Left lung (tissue), 10 donors: ENCODE data around the gene FERMT1. TPM values are rescaled to one million over a fixed set of nuclear protein-coding genes. Genes with fewer than 3 reads are reported as not detected.

Experiments
- ATAC-seq: fragments of 200-7000 bp; cut with Tn5 transposase; one replicate; pipeline ENCODE4 v1.9.1; 2020; ENCODE audit warnings: moderate library complexity
- DNase-seq, 4 donors: peaks; one replicate each; pipeline ENCODE4 v3.0.0-alpha.2; 2013 to 2020
- H3K27ac ChIP-seq, 2 donors: fragments of 200-600 bp; sonication (generic) in 1 of 2; one replicate each; pipeline versions ENCODE4 v1.5.0 to v1.8.0; 2020 to 2021
- H3K27me3 ChIP-seq, 2 donors: fragments of 200-600 bp; sonication (generic) in 1 of 2; one replicate each; pipeline versions ENCODE4 v1.5.0 to v1.8.0; 2020 to 2021
- H3K36me3 ChIP-seq, 2 donors: fragments of 200-600 bp; sonication (generic) in 1 of 2; one replicate each; pipeline versions ENCODE4 v1.5.0 to v1.8.0; 2020 to 2021
- H3K4me1 ChIP-seq, 2 donors: fragments of 200-600 bp; one replicate each; pipeline ENCODE4 v1.8.0; 2021
- H3K4me3 ChIP-seq, 2 donors: fragments of 200-600 bp; sonication (generic) in 1 of 2; one replicate each; pipeline versions ENCODE4 v1.5.0 to v1.8.0; 2020 to 2021; ENCODE audit warnings: mild to moderate bottlenecking in 1 of 2
- H3K9me3 ChIP-seq, 2 donors: fragments of 200-600 bp; sonication (generic) in 1 of 2; one replicate each; pipeline versions ENCODE4 v1.5.0 to v1.8.0; 2020 to 2021
- CTCF ChIP-seq, 2 donors: fragments of 200-600 bp; sonication (generic) in 1 of 2; IDR thresholded peaks; one replicate each; pipeline versions ENCODE4 v1.5.0 to v1.8.0; 2021; ENCODE audit warnings: antibody characterized with exemption in 2 of 2
- intact Hi-C, 2 donors: fragments of 100-400 bp; cut with DNase I; formaldehyde crosslinking; loops; one replicate each; pipeline versions ENCODE4 v1.11.2 to v1.14.2; 2022
- polyA plus RNA-seq, 6 donors: library from polyadenylated mRNA; unstranded; fragments of 120-200 nt; gene quantifications; one replicate each; pipeline ENCODE4 v1.2.1, GENCODE V29; 2013; ENCODE audit not compliant: insufficient read length in 6 of 6
- total RNA-seq, 2 donors: library from RNA; stranded (reverse); fragmentation: NEBNext Ultra II Directional; extraction: Animal tissue kit (Norgen Biotek cat#: 25700); gene quantifications; one replicate each; pipeline ENCODE4 v1.2.1, GENCODE V29; 2021
- donor health status: DM: no; HTN: yes; CAD: no.
- donor health status: DM: no; HTN: no; CAD: no.

The FERMT1 gene
- total and polyA plus RNA-seq, 8 donors = 3.1 to 7.2 (median 4.9) TPM

GRCh38 chr20:6053064-6053775 is 69.6 kb downstream of the FERMT1 start:
- Histone ChIP-seq H3K4me1 (peaks cover 3 to 12% of the 10 kb centered on the region in 2 donors), H3K4me3 (peak overlapping the region in 1 of 2 donors; percentile 36), H3K27ac (no peak overlapping the region), H3K27me3 (peaks cover 3 to 49% of the 10 kb centered on the region in 2 donors), H3K9me3 (no peaks in the 10 kb centered on the region), H3K36me3 (no peaks in the 10 kb centered on the region)
- TF ChIP-seq CTCF (IDR thresholded peaks at IDR 0.05) = no peak
- DNase-seq (no peak), ATAC-seq (no peak)
- intact Hi-C loops = no loop called here

GRCh38 chr20:6051505-6051904 is 71.3 kb downstream of the FERMT1 start:
- intact Hi-C loops = no loop called here
- H3K27ac ChIP-seq = peak overlapping the region; percentile 24 to 69
- H3K4me3 ChIP-seq = peak overlapping the region; percentile 29 to 36
- TF ChIP-seq CTCF (IDR thresholded peaks at IDR 0.05) = no peak
- H3K4me1 ChIP-seq = peaks cover 3 to 12% of the 10 kb centered on the region in 2 donors
- DNase-seq (no peak), ATAC-seq (peak; percentile 67)
- H3K27me3 ChIP-seq = peaks cover 3 to 49% of the 10 kb centered on the region in 2 donors
- no peaks in the 10 kb centered on the region for H3K36me3 ChIP-seq
- H3K9me3 ChIP-seq = no peaks in the 10 kb centered on the region

- Histone ChIP-seq H3K4me1 (peaks cover 3 to 12% of the 10 kb centered on the region in 2 donors), H3K36me3 (peaks cover 0 to 14% of the 10 kb centered on the region in 2 donors), H3K4me3 (no peak overlapping the region), H3K27ac (no peak overlapping the region), H3K27me3 (peaks cover 3 to 33% of the 10 kb centered on the region in 2 donors), H3K9me3 (no peaks in the 10 kb centered on the region)
- intact Hi-C loops = no loop called here
- no peak for TF ChIP-seq CTCF (IDR thresholded peaks at IDR 0.05)
- ATAC-seq (no peak), DNase-seq (no peak)
These were observed 74.4 kb downstream of the FERMT1 start for GRCh38 chr20:6048391-6048790.

- intact Hi-C loops = no loop called here
- no peaks in the 10 kb centered on the region for H3K4me1 ChIP-seq
- peaks cover 0 to 34% of the 10 kb centered on the region in 2 donors for H3K36me3 ChIP-seq
- no peak for TF ChIP-seq CTCF (IDR thresholded peaks at IDR 0.05)
- DNase-seq (no peak), ATAC-seq (no peak)
- peaks cover 3 to 13% of the 10 kb centered on the region in 2 donors for H3K27me3 ChIP-seq
- no peak overlapping the region for H3K4me3 ChIP-seq
- H3K27ac ChIP-seq = no peak overlapping the region
- H3K9me3 ChIP-seq = no peaks in the 10 kb centered on the region
These were observed 76.4 kb downstream of the FERMT1 start for GRCh38 chr20:6046432-6046831.

GRCh38 chr20:6045566-6045965 is 77.3 kb downstream of the FERMT1 start:
- Histone ChIP-seq H3K4me1 (no peaks in the 10 kb centered on the region), H3K27ac (no peak overlapping the region), H3K27me3 (peaks cover 1 to 5% of the 10 kb centered on the region in 2 donors), H3K9me3 (no peaks in the 10 kb centered on the region), H3K36me3 (peaks cover 0 to 42% of the 10 kb centered on the region in 2 donors), H3K4me3 (no peak overlapping the region)
- intact Hi-C loops = no loop called here
- DNase-seq = no peak
- no peak for ATAC-seq
- no peak for TF ChIP-seq CTCF (IDR thresholded peaks at IDR 0.05)
